Neural progenitor cell (in vitro differentiated cells): ENCODE measurements around the gene BEST2. TPM values are rescaled to one million over a fixed set of nuclear protein-coding genes. Genes with fewer than 3 reads are reported as not detected.

Experiments used
- DNase-seq: peaks from one replicate; pipeline ENCODE4 v3.0.0-alpha.2; 2016; ENCODE audit warnings: low spot score
- H2AFZ ChIP-seq: fragments of 200-600 bp; sonication (generic); replicated peaks from 2 replicates; pipeline ENCODE4 v1.6.1; 2016; ENCODE audit warnings: antibody characterized with exemption
- H3F3A ChIP-seq: fragments of 200-600 bp; sonication (generic); 2 replicates; pipeline ENCODE4 v1.6.1; 2016; ENCODE audit warnings: antibody characterized with exemption, low read depth
- H3K27ac ChIP-seq: fragments of 200-600 bp; sonication (generic); 2 replicates; pipeline ENCODE4 v1.5.1; 2016; ENCODE audit warnings: mild to moderate bottlenecking
- H3K27me3 ChIP-seq: fragments of 200-600 bp; sonication (generic); 2 replicates; pipeline ENCODE4 v1.6.1; 2016; ENCODE audit warnings: mild to moderate bottlenecking, moderate library complexity
- H3K36me3 ChIP-seq: fragments of 200-600 bp; sonication (generic); 2 replicates; pipeline ENCODE4 v1.5.1; 2016
- H3K4me1 ChIP-seq: fragments of 200-600 bp; sonication (generic); 2 replicates; pipeline ENCODE4 v1.6.1; 2016; ENCODE audit warnings: mixed run types
- H3K4me2 ChIP-seq: fragments of 200-600 bp; sonication (generic); 2 replicates; pipeline ENCODE4 v1.6.1; 2016
- H3K4me3 ChIP-seq: fragments of 200-600 bp; sonication (generic); 2 replicates; pipeline ENCODE4 v1.5.1; 2016
- H3K79me2 ChIP-seq: fragments of 200-600 bp; sonication (generic); 2 replicates; pipeline ENCODE4 v1.6.1; 2016; ENCODE audit warnings: low read depth
- H3K9ac ChIP-seq: fragments of 200-600 bp; sonication (generic); 2 replicates; pipeline ENCODE4 v1.6.1; 2016
- H3K9me3 ChIP-seq: fragments of 200-600 bp; sonication (generic); 2 replicates; pipeline ENCODE4 v1.5.1; 2016; ENCODE audit warnings: low read depth
- H4K20me1 ChIP-seq: fragments of 200-600 bp; sonication (generic); 2 replicates; pipeline ENCODE4 v1.6.1; 2016; ENCODE audit warnings: low read depth
- H3K27ac Mint-ChIP-seq: 3 replicates; pipeline ENCODE4 v1.8.0; 2021; ENCODE audit warnings: mixed read lengths
- H3K27me3 Mint-ChIP-seq: 2 replicates; pipeline ENCODE4 v1.8.0; 2022; ENCODE audit warnings: low read depth, mild to moderate bottlenecking, inconsistent platforms, moderate library complexity, mixed read lengths; ENCODE audit not compliant: insufficient read depth
- H3K36me3 Mint-ChIP-seq: 3 replicates; pipeline ENCODE4 v1.8.0; 2021; ENCODE audit warnings: mixed read lengths
- H3K4me1 Mint-ChIP-seq: 3 replicates; pipeline ENCODE4 v1.8.0; 2021; ENCODE audit warnings: mixed read lengths
- H3K4me3 Mint-ChIP-seq: 3 replicates; pipeline ENCODE4 v1.8.0; 2021; ENCODE audit warnings: mild to moderate bottlenecking, moderate library complexity, mixed read lengths
- H3K9me3 Mint-ChIP-seq: 3 replicates; pipeline ENCODE4 v1.8.0; 2020; ENCODE audit warnings: mixed read lengths
- CTCF ChIP-seq: fragments of 200-600 bp; sonication (generic); IDR thresholded peaks from 2 replicates; pipeline ENCODE4 v1.5.1; 2017; ENCODE audit warnings: antibody characterized with exemption, mild to moderate bottlenecking
- EZH2 ChIP-seq: fragments of 200-600 bp; sonication (generic); IDR thresholded peaks from 2 replicates; pipeline ENCODE4 v1.6.1; 2017; ENCODE audit warnings: antibody characterized with exemption, mild to moderate bottlenecking, moderate library complexity
- EZH2phosphoT487 ChIP-seq: fragments of 200-600 bp; sonication (generic); IDR thresholded peaks from 2 replicates; pipeline ENCODE4 v1.6.1; 2017; ENCODE audit warnings: antibody characterized with exemption
- total RNA-seq: library from RNA; depleted of rRNA; stranded (reverse); fragments of >200 nt; gene quantifications from 2 replicates; pipeline ENCODE4 v1.2.3, GENCODE V29; 2015; ENCODE audit warnings: low replicate concordance

Gene BEST2
- total RNA-seq, 1 donor from 2014 or later, result not detected

DNA sequence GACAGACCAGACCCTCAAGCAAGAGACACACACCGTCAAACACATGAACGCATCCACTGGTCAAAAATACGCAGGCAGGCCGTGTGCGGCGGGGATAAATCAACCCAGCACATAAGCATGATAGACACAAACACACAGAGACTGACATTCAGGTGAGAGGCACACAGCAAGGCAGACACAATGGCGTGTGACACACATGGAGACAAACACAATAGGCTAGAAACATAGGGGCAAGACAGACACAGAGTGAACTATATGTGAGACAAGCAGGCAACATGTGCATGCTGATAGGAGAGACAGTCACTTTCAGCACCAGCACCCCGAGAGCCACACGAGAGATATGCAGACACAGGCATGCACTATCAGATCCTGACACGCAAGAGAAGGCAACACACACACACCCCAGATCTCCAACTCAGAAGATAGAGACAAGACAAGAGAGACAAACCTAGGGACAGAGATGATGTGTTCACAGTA lies 32.8 kb downstream of the BEST2 start:
- H3K79me2 ChIP-seq, result no peaks in the 10 kb centered on the region
- H3K4me3 ChIP-seq, result no peak overlapping the region
- no peaks in the 10 kb centered on the region for H3K9me3 ChIP-seq
- H4K20me1 ChIP-seq, result no peaks in the 10 kb centered on the region
- H3K36me3 Mint-ChIP-seq, result no peaks in the 10 kb centered on the region
- peaks cover 37% of the 10 kb centered on the region for H3K4me1 Mint-ChIP-seq
- no peaks in the 10 kb centered on the region for H3K27me3 ChIP-seq
- H3K9ac ChIP-seq, result no peak overlapping the region
- TF ChIP-seq CTCF (no peak), EZH2 (no peak), EZH2phosphoT487 (no peak)
- no peak overlapping the region for H3K4me2 ChIP-seq
- no peak overlapping the region for H3K4me3 Mint-ChIP-seq
- H3K36me3 ChIP-seq, result no peaks in the 10 kb centered on the region
- H2AFZ ChIP-seq, result no peak overlapping the region
- peaks cover 32% of the 10 kb centered on the region for H3K4me1 ChIP-seq
- no peak overlapping the region for H3K27ac Mint-ChIP-seq
- H3K27me3 Mint-ChIP-seq, result peaks cover 13% of the 10 kb centered on the region
- H3K27ac ChIP-seq, result no peak overlapping the region
- peaks cover 66% of the 10 kb centered on the region for H3F3A ChIP-seq
- no peak for DNase-seq
- peaks cover 2% of the 10 kb centered on the region for H3K9me3 Mint-ChIP-seq

DNA sequence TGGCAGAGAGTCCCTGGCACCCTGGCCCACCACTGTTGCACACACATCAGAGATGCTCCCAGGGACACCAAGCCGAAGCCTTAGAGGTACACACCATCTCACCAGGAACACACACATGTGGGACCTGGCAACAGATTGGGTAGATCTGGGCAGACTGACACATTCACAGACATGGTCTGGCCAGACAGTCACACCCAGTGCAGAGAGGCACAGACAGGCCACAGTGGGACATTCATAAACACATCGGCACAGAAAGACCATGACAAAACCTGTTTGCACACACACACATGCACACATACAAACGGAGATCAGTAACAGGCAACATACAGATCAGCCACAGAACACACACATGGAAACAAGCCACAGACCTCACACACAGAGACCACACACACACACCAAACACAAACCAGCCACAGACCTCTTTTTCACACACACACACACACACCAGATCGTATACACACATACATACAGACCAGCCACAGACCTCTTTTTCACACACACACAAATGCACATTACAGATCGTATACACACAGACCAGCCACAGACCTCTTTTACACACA lies 33.4 kb downstream of the BEST2 start:
- Histone ChIP-seq H3F3A (peaks cover 61% of the 10 kb centered on the region), H3K9ac (no peak overlapping the region), H2AFZ (no peak overlapping the region), H3K4me2 (no peak overlapping the region), H3K9me3 (no peaks in the 10 kb centered on the region), H3K27ac (no peak overlapping the region), H4K20me1 (no peaks in the 10 kb centered on the region), H3K4me1 (peaks cover 31% of the 10 kb centered on the region), H3K4me3 (no peak overlapping the region), H3K36me3 (no peaks in the 10 kb centered on the region), H3K79me2 (no peaks in the 10 kb centered on the region), H3K27me3 (no peaks in the 10 kb centered on the region)
- no peak for DNase-seq
- H3K27me3 Mint-ChIP-seq, result peaks cover 10% of the 10 kb centered on the region
- H3K27ac Mint-ChIP-seq, result no peak overlapping the region
- peaks cover 31% of the 10 kb centered on the region for H3K4me1 Mint-ChIP-seq
- H3K36me3 Mint-ChIP-seq, result no peaks in the 10 kb centered on the region
- H3K9me3 Mint-ChIP-seq, result peaks cover 2% of the 10 kb centered on the region
- TF ChIP-seq EZH2 (no peak), CTCF (no peak), EZH2phosphoT487 (no peak)
- H3K4me3 Mint-ChIP-seq, result no peak overlapping the region

- TF ChIP-seq CTCF, result no peak
- H4K20me1 ChIP-seq, result no peaks in the 10 kb centered on the region
- Mint-ChIP-seq H3K4me3 (no peak overlapping the region), H3K36me3 (no peaks in the 10 kb centered on the region), H3K9me3 (peaks cover 2% of the 10 kb centered on the region), H3K27me3 (peaks cover 12% of the 10 kb centered on the region), H3K27ac (no peak overlapping the region), H3K4me1 (peaks cover 34% of the 10 kb centered on the region)
- H2AFZ ChIP-seq, result no peak overlapping the region
- H3K27me3 ChIP-seq, result peaks cover 4% of the 10 kb centered on the region
- no peak overlapping the region for H3K4me2 ChIP-seq
- no peaks in the 10 kb centered on the region for H3K79me2 ChIP-seq
- H3K9me3 ChIP-seq, result no peaks in the 10 kb centered on the region
- no peak overlapping the region for H3K9ac ChIP-seq
- H3K4me3 ChIP-seq, result no peak overlapping the region
- peaks cover 63% of the 10 kb centered on the region for H3F3A ChIP-seq
- H3K36me3 ChIP-seq, result no peaks in the 10 kb centered on the region
- no peak overlapping the region for H3K27ac ChIP-seq
- no peak for DNase-seq
- peaks cover 34% of the 10 kb centered on the region for H3K4me1 ChIP-seq
Observed at GRCh38 chr19:12785431-12786031, 33.9 kb downstream of the BEST2 start.
